GF-D8 (cell line): Measurements from ENCODE around the gene ZNF484.
"Not testable (repeated sequence)": the region's sequence is repeated elsewhere in the genome, so short reads cannot be mapped to it uniquely, and the experiment has no call there.

Source experiments
- DNase-seq: peaks from one replicate; lab custom pipeline; 2025; lab: John Stamatoyannopoulos, UW

The ZNF484 gene

DNA sequence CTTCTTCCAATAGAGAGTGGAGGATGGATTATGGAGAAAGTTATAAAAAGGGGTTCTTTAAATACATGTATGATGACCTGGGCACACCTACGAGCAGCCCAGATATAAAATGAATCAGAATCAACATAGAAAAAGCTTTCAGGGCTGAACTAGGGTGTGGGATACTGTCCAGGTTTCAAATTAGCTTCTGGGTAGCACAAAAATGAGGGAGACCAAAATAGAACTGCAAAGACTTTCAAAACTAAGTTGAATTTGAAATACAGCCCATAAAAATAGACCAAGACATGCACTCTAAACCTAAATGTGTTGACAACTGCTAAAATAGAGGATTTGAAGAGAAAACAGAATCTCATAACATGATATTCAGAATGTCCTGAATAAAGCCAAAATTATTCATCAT is 17.0 kb downstream of the ZNF484 start:
- DNase-seq, result no peak

DNA sequence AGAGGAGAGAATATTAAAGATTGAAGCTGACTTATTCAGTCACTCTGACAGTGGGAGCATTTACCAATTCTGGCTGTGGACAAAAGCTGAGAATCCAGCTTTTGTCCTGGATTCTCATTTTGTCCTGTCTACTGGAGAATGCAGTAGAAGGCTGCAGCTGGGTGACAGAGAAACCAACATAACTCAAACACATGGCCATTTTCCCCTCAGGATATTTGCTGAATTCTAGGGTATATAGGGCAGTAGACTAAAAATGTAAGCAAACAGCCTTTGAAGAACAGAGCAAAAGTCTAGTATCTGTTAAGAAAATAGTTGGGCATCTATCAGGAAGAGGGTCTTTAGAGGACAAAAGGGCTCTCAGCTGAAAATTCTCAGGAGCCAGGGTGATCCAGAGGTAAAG is 20.6 kb downstream of the ZNF484 start:
- DNase-seq, result no peak

DNA sequence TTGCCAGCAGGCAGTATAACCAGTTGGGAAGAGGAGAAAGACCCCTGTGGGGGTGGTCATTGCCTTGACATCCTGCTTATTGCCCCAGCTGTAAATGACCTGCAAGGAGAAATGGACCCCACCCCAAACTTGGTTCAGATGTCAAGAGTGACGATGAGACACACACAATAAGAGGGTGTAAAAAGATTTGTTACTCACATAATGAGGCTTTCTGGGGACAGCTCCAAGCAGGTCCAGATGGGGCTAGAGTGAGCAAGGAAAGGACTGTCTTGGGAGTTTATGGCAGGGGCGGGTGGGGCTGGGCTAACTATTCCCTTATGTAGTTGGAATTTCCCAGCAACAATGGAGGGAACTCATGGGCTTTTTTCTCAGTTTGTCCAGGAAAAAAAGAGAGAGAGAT is 24.1 kb downstream of the ZNF484 start:
- no peak for DNase-seq

DNA sequence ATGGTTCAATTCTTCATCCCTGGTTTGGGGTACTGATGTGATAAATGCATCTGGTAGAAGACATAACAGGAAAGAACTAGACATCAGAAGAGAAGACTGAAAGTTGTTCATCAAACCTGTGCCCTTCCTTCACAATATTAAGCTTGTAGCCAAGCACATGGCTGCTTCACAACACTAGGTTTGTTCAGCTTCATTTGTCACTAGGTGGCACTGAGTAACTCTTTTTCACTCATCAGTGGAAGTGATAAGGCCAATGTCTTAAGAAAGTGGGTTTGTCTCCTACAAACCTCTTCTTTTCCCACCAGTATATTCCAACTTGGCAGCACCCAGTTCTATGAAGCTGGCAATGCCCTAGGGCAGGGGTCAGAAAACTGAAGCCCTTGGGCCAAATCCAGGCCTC is 26.9 kb downstream of the ZNF484 start:
- DNase-seq, result no peak

DNA sequence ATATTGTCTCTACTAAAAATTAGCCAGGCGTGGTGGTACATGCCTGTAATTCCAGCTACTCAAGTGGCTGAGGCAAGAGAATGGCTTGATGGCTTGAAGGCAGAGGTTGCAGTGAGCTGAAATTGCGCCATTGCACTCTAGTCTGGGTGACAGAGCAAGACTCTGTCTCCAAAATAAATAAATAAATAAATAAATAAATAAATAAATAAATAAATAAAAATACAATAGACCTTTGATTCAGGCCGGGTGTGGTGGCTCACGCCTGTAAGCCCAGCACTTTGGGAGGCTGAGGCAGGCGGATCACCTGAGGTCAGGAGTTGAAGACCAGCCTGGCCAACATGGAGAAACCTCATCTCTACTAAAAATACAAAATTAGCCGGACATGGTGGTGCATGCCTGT is 29.1 kb downstream of the ZNF484 start:
- not testable (repeated sequence) for DNase-seq

DNA sequence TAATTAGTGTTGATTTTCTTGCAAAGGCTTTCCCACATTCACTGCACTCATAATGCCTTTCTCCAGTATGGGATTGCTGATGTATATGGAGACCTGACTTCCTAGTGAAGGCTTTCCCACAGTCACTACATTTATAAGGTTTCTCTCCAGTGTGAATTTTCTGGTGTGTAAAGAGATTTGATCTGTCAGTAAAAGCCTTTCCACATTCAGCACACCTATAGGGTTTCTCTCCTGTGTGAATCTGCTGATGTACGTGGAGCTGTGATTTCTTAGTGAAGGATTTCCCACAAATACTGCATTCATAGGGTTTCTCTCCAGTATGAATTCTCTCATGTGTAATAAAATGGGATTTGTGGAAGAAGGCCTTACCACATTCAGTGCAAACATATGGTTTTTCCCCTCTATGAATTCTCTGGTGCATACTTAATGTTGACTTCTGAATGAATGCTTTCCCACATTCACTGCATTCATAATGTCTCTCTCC is 31.1 kb downstream of the ZNF484 start:
- no peak for DNase-seq

DNA sequence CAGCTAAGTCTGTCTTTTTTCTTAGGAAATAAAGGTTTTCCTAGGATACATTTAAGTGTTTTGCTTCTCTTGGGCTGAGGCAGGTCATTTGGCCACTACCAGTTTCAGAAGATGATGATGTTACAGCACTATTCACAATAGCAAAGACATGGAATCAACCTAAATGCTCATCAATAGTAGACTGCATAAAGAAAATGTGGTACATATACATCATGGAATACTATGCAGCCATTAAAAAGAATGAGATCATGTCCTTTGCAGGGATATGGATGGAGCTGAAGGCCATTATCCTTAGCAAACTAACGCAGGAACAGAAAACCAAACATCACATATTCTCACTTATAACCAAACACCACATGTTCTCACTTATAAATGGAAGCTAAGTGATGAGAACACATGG is 39.4 kb downstream of the ZNF484 start:
- not testable (repeated sequence) for DNase-seq

DNA sequence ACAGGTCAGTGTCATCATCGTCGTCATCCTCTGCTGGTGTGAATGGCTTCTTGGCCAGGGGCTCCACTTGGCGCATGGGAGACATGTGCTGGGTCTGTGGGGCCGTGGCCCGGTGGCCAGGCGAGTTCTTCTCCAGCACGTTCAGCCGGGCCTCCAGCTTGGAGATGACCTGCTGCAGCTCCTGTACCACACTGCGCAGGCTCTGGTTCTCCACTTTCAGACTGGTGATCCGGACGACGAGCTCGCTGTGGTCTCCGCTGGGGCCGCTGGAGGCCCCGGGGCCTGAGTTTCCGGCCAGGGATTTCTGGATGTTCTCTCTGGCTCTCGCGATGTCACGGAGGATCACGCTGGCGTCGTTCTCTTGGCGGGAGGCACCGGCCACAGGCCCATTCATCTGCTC is 40.6 kb downstream of the ZNF484 start:
- DNase-seq, result no peak

DNA sequence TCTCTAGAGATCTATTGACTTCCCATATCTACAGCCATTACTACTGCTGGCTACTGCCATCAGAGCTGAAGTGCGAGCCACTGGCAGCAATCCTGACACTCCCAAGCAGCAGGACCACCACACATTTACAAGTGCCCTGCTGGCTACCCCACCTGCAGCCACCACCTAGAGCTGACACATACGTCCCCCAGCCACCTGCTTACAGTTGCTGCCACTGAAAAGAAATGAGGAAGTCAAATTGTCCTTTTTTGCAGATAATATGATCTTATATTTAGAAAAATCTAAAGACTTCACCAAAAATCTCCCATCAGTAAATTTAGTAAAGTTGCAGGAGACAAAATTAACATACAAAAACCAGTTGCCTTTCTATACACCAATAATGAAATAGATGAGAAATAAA is 48.4 kb downstream of the ZNF484 start:
- no peak for DNase-seq

DNA sequence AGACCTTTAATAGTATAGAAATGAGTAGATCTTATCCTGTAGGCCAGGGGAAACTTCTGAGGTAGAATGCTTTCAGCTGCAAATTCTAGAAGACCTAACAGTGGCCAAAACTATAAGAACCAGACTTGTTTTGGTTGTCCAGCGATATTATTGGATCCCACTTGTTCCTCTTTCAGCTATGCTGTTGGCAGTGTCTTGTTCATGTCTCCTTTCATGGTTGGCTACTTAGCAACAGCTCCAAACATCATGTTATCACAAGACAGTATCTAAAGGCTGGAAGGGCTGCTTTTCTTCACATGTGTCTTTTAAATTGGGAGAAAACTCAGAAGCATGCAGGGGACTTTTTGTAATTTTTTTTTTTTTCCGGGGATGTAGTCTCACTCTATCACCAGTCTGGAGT is 52.8 kb downstream of the ZNF484 start:
- DNase-seq, result not testable (repeated sequence)

DNA sequence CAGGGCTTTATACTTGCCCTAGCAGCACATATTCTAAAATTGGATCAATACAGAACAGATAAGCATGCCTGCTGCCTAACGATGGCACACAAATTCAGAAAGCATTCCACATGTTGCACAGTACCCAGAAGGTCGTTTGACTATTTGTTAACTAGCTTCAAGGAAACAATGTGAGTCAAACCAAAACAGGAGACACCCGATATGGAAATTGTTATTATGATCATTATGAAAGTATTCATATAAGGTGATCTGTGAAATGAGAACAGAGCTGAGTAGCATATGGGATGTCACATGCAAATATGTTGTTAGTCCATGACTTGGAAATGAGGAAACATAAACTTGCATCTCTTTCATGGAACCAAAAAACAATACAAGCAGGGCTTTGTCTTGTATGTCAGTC is 56.9 kb downstream of the ZNF484 start:
- no peak for DNase-seq

DNA sequence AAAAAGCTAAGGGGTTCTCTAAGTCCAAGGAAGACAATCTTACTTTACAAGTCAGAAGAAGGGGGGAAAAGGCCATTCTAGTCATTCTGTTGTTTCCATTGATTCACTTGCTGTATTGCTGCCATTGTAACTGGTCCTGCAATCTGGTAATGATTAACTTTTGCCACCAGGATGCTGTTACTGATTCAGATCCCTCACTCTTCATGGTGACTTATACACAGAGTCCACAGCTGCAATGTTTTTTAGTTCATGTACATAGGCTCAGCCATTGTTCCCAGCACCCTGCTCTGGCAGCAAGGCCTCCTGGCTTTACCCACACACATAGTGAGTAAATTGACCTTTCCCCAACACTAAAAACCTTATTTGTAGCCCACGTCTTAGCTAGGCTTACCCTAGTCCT is 57.9 kb downstream of the ZNF484 start:
- not testable (repeated sequence) for DNase-seq

DNA sequence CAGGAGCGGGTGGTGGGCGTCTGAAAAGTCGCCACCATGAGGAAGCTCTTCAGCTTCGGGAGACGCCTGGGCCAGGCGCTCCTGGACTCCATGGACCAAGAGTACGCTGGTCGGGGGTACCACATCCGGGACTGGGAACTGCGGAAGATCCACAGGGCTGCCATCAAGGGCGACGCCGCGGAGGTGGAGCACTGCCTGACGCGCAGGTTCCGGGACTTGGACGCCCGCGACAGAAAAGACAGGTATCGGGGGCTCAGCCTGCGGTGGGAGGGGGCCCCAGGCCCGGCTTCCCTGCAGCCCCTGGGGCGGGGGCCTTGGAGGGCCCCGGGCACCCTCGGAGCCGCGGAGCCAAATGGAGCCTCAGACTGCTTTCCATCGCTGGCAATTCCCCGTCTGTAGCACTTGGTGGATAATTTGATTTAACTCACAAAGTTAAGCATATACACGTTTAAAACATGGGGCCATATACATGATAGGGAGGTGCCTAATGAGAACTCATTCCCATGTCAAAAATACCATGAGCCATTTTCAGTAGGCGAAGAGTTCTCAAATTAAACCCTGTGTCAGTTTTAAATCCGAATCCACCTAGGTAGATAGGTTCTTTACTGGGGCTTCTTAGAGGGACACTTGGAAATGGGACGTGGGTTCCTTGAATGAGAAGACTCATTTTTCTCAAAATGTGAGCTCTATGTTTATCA is 68.1 kb downstream of the ZNF484 start:
- not testable (repeated sequence) for DNase-seq

DNA sequence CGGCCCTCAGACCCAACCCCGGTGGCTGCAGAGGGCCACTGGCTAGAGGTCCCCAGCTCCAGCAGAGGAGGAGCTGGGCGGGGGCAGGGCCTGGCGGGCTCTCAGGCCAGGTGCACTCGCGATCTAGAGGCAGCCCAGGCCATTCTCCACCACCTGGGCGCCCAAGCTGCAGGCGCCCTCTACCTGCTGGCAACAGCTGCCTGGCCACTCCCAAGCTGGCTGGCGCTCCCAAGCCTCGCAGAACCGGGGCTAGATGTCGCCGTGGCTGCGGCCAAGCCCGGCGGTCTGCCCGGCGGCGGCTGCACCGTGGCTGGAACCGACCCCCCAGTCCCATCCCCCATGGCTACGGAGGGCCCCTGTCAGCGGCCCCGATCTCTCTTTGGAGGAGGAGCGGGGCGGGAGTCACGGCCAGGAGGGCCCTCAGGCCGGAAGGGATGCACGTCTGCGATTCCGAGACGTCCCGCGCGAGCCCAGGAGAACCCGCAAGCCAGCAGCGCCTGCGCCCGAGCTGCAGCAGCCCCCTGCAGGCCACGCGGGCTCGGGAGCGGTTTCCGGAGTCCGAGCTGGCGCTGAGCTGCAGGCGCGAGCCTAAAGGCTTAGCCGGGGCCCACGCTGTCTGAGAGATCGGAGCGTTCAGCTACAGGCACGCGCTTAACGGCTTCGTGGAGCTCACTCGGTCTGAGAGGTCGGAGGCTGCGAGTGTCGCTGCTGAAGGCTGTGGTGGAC is 68.9 kb downstream of the ZNF484 start:
- DNase-seq, result no peak

DNA sequence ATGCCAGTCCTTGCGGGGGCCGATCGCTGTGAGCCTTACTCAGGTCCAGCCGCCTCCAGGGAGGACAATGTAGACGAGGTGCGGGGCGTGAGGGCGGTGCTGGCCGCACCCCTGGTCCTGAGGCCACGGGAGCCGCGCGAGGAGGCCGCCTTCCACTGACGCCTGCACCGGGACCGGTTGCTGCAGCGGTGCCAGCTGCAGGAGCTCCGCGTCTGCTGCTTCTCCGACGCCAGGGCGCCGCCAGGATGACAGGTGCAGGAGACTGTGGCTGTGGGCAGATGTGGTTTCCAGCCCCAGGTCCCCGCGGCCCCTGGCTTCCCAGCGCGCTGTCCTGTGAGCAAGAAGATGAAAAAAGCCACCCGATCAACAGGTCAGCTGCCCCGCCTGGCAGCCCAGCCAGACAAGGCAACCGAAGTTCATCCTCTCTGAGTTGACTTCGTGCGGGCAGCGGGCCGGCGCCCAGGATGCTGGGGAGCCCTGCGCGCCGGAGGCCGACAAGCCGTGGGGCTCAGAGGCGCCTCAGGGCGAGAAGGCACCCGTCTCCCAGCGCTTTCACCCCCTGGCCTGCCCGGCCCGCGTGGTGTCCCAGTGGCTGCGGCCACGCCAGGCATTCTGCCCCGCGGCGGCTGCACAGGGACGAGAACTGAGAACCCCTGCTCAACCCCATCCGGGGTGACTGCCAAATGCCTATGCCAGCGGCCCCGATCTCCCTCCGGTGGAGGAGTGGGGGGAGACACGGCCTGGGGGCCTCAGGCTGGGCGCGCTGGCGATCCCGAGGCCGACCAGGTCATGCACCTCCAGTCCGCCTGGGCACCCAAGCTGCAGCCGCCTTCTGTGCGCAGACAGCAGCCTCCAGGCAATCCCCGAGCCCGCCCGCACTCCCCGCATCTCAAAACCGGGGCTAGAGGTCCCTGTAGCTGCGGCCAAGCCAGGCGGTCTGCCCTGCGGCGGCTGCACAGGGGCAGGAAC is 69.8 kb downstream of the ZNF484 start:
- no peak for DNase-seq

DNA sequence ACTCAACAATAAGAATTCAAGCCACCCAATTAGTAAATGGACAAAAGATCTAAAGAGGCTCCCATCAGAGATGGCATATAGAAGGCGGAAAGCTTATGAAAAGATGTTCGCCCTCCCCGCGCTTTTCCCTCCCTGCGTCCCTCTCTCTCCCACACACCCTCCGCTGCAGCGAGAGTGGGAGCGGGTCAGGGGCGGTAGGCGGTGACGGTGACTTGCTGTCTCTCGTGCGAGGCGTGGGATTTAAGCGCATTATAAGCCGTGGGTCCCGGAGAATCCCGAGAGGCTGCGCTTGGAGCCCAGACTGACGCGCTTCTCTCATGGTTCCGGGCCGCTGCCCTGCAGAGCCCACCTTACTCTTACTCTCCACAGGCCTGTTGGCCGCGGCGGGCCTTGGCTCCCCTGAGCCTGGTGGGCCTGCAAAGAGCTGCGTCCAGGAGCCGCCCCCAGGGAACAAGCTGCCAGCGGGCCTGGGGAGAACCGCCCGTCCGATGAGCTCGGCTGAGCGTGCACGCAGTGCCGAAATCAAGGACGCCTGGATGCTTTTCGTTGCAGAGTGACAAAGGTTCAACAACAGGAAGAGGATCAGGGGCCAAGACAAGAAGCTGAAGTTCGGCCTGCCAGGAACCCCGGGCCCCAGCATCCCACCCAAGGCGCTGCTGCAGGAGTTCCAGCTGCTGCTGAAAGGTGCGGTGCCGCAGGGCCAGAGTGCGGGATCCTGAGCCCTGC is 70.6 kb downstream of the ZNF484 start:
- no peak for DNase-seq

DNA sequence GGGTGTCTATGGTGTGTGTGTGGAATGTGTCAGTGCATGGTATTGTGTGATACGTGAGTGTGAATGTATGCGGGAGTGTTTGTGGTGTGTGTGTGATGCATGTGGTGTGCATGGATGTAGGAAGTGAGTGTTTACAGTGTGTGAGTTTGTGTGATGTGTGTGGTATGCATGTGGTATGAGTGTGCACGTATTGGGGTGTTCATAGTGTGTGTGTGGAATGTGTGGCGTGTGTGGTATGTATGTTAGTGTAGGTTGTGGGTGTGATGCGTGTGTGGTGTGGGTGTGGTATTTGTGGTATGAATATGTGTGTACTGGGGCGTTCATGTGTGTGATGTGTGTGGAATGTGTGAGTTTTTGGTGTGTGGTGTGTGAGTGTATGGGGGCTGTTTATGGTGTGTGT is 73.1 kb downstream of the ZNF484 start:
- DNase-seq, result no peak

DNA sequence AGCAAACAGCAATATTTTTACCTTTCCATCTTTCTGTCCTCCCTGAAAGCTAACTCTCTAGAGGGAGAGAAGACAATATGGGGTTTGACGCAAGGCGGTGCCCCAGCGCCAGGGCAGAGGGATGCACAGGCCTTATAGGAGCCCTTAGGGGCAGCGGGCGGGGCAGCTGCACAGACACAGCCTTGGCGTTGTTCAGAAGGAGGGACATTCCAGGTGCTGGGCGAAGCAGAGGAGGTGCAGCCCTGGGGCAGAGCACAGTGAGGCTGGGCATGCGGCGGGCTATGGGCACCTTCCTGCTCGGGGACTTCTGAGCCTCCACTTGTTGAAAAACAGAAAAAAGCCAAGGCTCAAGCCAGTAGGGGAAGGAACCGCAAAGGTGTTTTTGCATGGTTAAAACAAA is 79.5 kb downstream of the ZNF484 start:
- DNase-seq, result no peak

DNA sequence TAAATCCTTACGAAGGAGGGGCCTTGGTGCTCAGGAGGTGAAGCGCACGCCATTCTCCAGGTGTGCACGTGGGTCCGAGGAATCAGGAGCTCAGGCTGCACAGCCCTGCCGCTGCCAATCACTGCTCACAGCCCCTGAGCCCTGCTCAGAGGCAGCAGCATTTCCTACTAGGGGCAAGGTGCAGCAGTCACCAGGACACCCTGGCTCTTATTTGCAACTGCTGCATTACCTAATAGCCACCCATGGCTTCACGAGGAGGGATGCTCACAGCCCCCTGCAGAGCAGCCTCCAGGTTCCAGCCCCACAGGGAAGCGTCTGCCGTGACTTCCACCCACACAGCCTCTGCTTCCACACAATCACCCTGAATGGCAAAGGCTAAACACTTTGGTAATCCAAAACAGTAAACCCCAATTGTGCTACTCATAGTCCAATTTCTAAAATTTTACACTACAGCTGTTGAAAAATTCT is 81.5 kb downstream of the ZNF484 start:
- DNase-seq, result not testable (repeated sequence)

DNA sequence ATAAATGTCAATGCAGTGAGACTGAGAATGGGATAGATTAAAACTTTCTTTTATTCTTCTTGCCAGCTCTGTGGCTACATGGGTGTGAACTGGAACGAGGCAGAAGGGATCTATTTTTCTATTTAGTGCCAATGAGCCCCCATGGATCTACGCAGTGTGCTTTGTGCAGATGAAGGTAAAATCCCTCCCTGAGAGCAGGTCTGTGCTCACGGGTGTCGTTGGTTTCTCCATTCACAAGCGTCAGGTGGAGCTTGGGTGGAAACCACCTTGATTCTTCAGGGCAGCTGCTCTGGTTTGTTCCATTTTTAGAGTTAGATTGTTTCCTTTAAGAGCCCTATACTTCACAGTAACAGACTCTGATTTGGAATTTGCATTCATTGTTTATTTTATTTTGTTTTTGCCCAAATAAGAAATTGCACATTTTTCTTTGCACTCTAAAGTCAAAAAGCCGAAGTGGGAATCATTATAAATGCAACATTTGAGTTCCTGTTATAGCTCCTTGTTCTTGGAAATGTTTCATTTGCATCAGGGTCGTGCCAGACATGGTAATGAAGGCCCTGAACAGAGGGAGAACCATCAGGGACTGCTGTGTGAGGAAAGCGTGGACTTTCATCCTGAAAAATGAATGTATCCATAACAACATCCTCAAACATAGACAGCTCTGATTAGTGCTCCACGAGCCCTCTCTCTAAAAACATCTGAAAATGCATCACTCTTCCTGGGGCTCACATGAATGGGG is 82.1 kb downstream of the ZNF484 start:
- DNase-seq, result no peak
